ENCODE data around the gene EIF2AK3. TPM values are rescaled to one million over a fixed set of nuclear protein-coding genes. Genes with fewer than 3 reads are reported as not detected.

EIF2AK3 gene
- total and polyA plus RNA-seq, 2 of the 13 experiments (the other 11 are each of a cell fraction or from before 2014, with no cell fraction given): 10.3 to 30.6 TPM

DNA sequence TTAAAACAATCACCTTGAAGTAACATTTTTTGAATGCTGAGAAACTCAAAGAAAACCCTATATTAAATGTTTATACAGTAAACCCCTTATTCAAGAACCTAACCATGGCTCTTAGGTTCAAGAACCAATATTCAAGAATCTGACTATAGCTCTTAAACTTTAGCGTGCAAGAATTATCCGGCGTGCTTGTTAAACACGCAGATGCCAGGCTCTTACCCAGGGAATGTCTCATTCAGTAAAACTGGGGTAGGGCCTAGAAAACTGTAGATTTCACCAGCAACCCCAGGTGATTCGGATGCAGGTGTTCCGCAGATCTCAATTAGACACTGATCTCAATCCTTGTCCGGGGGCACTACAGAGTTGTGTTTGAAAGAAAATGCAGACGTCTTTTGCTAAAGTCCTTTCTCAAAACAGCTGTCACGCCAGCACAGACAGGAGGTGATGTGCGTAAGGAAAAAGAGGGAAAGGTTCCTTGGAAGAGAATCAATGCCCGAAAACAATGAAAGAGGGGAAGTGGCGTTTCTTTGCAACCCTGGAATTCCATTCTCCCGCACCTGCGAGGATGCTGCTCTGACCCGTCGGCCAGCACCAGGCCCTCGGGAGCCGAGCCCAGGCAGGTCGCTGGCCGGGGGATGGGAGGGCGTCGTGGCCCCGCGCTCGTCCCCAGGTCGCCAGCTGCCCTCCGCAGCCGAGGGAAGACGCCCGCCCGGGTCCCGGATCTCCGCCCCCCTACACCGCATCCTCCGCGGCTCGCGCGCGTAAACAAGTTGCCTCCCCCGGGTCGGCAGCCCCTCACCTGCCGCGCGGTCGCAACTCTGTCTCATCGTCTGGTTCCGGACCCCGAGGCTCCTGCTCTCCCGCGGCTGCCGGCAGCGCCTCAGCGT, 851 bp downstream of the EIF2AK3 start (continued):
- TF ChIP-seq, protein P1, sequence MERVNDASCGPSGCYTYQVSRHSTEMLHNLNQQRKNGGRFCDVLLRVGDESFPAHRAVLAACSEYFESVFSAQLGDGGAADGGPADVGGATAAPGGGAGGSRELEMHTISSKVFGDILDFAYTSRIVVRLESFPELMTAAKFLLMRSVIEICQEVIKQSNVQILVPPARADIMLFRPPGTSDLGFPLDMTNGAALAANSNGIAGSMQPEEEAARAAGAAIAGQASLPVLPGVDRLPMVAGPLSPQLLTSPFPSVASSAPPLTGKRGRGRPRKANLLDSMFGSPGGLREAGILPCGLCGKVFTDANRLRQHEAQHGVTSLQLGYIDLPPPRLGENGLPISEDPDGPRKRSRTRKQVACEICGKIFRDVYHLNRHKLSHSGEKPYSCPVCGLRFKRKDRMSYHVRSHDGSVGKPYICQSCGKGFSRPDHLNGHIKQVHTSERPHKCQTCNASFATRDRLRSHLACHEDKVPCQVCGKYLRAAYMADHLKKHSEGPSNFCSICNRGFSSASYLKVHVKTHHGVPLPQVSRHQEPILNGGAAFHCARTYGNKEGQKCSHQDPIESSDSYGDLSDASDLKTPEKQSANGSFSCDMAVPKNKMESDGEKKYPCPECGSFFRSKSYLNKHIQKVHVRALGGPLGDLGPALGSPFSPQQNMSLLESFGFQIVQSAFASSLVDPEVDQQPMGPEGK (CRISPR knock-in tag; IDR thresholded peaks at IDR 0.05): peak; percentile 26; the same call in 1 of the 2 replicates
- 0 out of 2 replicates have a peak, but pooled peaks have one; percentile 9 for TF ChIP-seq NFYC (CRISPR knock-in tag; IDR thresholded peaks at IDR 0.05)
- no peak for TF ChIP-seq SIN3A (IDR thresholded peaks at IDR 0.05; ENCODE audit: borderline replicate concordance, low read depth, low read length)
- no peak for TF ChIP-seq CC2D1A (CRISPR knock-in tag; IDR thresholded peaks at IDR 0.05)
- TF ChIP-seq, protein P2, sequence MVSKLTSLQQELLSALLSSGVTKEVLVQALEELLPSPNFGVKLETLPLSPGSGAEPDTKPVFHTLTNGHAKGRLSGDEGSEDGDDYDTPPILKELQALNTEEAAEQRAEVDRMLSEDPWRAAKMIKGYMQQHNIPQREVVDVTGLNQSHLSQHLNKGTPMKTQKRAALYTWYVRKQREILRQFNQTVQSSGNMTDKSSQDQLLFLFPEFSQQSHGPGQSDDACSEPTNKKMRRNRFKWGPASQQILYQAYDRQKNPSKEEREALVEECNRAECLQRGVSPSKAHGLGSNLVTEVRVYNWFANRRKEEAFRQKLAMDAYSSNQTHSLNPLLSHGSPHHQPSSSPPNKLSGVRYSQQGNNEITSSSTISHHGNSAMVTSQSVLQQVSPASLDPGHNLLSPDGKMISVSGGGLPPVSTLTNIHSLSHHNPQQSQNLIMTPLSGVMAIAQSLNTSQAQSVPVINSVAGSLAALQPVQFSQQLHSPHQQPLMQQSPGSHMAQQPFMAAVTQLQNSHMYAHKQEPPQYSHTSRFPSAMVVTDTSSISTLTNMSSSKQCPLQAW (CRISPR knock-in tag; IDR thresholded peaks at IDR 0.05): peak; percentile 49; the same call in 1 of the 2 replicates
- 0 out of 2 replicates have a peak, but pooled peaks have one; percentile 56 for TF ChIP-seq ELF4 (CRISPR knock-in tag; IDR thresholded peaks at IDR 0.05; ENCODE audit: borderline replicate concordance)
- TF ChIP-seq ZNF354B (CRISPR knock-in tag; IDR thresholded peaks at IDR 0.05): 0 out of 2 replicates have a peak, but pooled peaks have one; percentile 14
- TF ChIP-seq, protein P3, sequence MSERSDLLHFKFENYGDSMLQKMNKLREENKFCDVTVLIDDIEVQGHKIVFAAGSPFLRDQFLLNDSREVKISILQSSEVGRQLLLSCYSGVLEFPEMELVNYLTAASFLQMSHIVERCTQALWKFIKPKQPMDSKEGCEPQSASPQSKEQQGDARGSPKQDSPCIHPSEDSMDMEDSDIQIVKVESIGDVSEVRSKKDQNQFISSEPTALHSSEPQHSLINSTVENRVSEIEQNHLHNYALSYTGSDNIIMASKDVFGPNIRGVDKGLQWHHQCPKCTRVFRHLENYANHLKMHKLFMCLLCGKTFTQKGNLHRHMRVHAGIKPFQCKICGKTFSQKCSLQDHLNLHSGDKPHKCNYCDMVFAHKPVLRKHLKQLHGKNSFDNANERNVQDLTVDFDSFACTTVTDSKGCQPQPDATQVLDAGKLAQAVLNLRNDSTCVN (CRISPR knock-in tag; IDR thresholded peaks at IDR 0.05; ENCODE audit: borderline replicate concordance): peak; percentile 68; the same call in 1 of the 2 replicates
- TF ChIP-seq NR2F2 (IDR thresholded peaks at IDR 0.05; ENCODE audit: borderline replicate concordance, low read depth): no peak
- TF ChIP-seq BRD4 (CRISPR knock-in tag; IDR thresholded peaks at IDR 0.05): peak; percentile 2; the same call in 1 of the 2 replicates
- TF ChIP-seq ZNF138 (CRISPR knock-in tag; IDR thresholded peaks at IDR 0.05; ENCODE audit: low read depth): peak; percentile 87; the same call in 1 of the 2 replicates
- peak; percentile 20; the same call in 1 of the 2 replicates for TF ChIP-seq ZNF747 (CRISPR knock-in tag; IDR thresholded peaks at IDR 0.05; ENCODE audit: borderline replicate concordance)
- TF ChIP-seq FIP1L1 (IDR thresholded peaks at IDR 0.05; ENCODE audit: borderline replicate concordance, insufficient read depth, low read depth, low read length): no peak
- TF ChIP-seq, protein P4, sequence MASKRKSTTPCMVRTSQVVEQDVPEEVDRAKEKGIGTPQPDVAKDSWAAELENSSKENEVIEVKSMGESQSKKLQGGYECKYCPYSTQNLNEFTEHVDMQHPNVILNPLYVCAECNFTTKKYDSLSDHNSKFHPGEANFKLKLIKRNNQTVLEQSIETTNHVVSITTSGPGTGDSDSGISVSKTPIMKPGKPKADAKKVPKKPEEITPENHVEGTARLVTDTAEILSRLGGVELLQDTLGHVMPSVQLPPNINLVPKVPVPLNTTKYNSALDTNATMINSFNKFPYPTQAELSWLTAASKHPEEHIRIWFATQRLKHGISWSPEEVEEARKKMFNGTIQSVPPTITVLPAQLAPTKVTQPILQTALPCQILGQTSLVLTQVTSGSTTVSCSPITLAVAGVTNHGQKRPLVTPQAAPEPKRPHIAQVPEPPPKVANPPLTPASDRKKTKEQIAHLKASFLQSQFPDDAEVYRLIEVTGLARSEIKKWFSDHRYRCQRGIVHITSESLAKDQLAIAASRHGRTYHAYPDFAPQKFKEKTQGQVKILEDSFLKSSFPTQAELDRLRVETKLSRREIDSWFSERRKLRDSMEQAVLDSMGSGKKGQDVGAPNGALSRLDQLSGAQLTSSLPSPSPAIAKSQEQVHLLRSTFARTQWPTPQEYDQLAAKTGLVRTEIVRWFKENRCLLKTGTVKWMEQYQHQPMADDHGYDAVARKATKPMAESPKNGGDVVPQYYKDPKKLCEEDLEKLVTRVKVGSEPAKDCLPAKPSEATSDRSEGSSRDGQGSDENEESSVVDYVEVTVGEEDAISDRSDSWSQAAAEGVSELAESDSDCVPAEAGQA (IDR thresholded peaks at IDR 0.05; ENCODE audit: low read depth): no peak
- TF ChIP-seq, protein P4 (CRISPR knock-in tag; IDR thresholded peaks at IDR 0.05; ENCODE audit: borderline replicate concordance): no peak
- TF ChIP-seq ZNF124 (CRISPR knock-in tag; IDR thresholded peaks at IDR 0.05): peak; percentile 40; the same call in 1 of the 2 replicates
- TF ChIP-seq HNRNPK (IDR thresholded peaks at IDR 0.05; ENCODE audit: low read depth, low read length, poor library complexity, severe bottlenecking): peak; percentile 42
